Uterus (tissue), 2 donors: ENCODE results near the gene DENND1A.

Experiments used
- POLR2A ChIP-seq, 2 donors: fragments of 450-650 bp; IDR thresholded peaks; one replicate each; pipeline ENCODE4 v1.6.1; 2016; ENCODE audit warnings: antibody characterized with exemption in 2 of 2, mild to moderate bottlenecking in 1 of 2, moderate library complexity in 1 of 2
- TF ChIP-seq, protein P1 (sequence below), 4 experiments: fragments of 200-600 bp in 2 of 4; fragments of 450-650 bp in 2 of 4; sonication (generic) in 2 of 4; IDR thresholded peaks; one replicate each; pipeline ENCODE4 v1.5.1; 2016 to 2019; ENCODE audit warnings: antibody characterized with exemption in 4 of 4, mild to moderate bottlenecking in 2 of 4, moderate library complexity in 1 of 4

DNA sequence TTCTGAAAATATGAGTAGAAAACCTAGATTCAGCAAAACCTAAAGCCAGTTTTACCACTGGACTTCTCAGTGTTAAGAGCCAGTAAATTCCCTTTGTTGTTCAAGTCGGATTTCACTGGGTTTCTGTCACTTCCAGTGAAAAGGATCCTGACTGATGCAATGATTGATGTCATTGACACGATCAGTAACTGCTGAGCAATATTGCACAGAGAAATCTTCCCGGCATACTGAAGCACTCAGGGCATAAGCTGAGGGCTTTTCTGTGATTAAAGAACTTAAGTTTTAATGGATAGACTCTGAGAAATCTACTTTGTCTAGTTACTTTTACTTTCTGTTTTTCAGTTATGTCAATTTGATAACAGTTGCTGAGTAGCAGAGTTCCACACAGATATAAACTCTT is 61.9 kb downstream of the DENND1A start:
- no peak for TF ChIP-seq POLR2A (IDR thresholded peaks at IDR 0.05)
- TF ChIP-seq, protein P1, sequence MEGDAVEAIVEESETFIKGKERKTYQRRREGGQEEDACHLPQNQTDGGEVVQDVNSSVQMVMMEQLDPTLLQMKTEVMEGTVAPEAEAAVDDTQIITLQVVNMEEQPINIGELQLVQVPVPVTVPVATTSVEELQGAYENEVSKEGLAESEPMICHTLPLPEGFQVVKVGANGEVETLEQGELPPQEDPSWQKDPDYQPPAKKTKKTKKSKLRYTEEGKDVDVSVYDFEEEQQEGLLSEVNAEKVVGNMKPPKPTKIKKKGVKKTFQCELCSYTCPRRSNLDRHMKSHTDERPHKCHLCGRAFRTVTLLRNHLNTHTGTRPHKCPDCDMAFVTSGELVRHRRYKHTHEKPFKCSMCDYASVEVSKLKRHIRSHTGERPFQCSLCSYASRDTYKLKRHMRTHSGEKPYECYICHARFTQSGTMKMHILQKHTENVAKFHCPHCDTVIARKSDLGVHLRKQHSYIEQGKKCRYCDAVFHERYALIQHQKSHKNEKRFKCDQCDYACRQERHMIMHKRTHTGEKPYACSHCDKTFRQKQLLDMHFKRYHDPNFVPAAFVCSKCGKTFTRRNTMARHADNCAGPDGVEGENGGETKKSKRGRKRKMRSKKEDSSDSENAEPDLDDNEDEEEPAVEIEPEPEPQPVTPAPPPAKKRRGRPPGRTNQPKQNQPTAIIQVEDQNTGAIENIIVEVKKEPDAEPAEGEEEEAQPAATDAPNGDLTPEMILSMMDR (IDR thresholded peaks at IDR 0.05) = no peak
